SU-DHL-6 (cell line): ENCODE data around the gene SFXN1.

Experiments used
- H2AFZ ChIP-seq: fragments of 200-600 bp; sonication (generic); 2 replicates; pipeline ENCODE4 v1.6.1; 2014; ENCODE audit warnings: low read depth, mild to moderate bottlenecking, moderate library complexity, mixed read lengths, antibody characterized with exemption, low read length; ENCODE audit not compliant: severe bottlenecking
- H3F3A ChIP-seq: fragments of 200-600 bp; shearing (Covaris generic); 2 replicates; pipeline ENCODE4 v1.6.0; 2016; ENCODE audit warnings: antibody characterized with exemption, mild to moderate bottlenecking; ENCODE audit not compliant: insufficient read depth
- H3K27ac ChIP-seq: fragments of 200-600 bp; sonication (generic); 2 replicates; pipeline ENCODE4 v1.5.1; 2016; ENCODE audit warnings: low read depth, mild to moderate bottlenecking, low read length, moderate library complexity, mixed read lengths
- H3K27me3 ChIP-seq: fragments of 200-600 bp; sonication (generic), shearing (Covaris generic); 2 replicates; pipeline ENCODE4 v1.6.0; 2014; ENCODE audit warnings: mild to moderate bottlenecking, low read length
- H3K36me3 ChIP-seq: fragments of 200-600 bp; sonication (generic); 2 replicates; pipeline ENCODE4 v1.6.1; 2014; ENCODE audit warnings: mild to moderate bottlenecking, low read length, mixed read lengths
- H3K4me2 ChIP-seq: fragments of 300-600, 200-600 bp; shearing (Covaris generic), sonication (generic); 2 replicates; pipeline ENCODE4 v1.6.0; 2014; ENCODE audit warnings: low read length, low read depth, mild to moderate bottlenecking; ENCODE audit not compliant: poor library complexity, severe bottlenecking
- H3K4me3 ChIP-seq: fragments of 200-600 bp; sonication (generic); 2 replicates; pipeline ENCODE4 v1.5.1; 2014; ENCODE audit warnings: antibody characterized with exemption, low read length, mild to moderate bottlenecking, mixed read lengths; ENCODE audit not compliant: insufficient read depth, poor library complexity, severe bottlenecking
- H3K79me2 ChIP-seq: fragments of 200-600 bp; sonication (generic); 2 replicates; pipeline ENCODE4 v1.6.1; 2014; ENCODE audit warnings: mild to moderate bottlenecking, low read length, moderate library complexity; ENCODE audit not compliant: insufficient read depth
- H3K9ac ChIP-seq: fragments of 200-600 bp; sonication (generic); 2 replicates; pipeline ENCODE4 v1.7.0; 2014; ENCODE audit warnings: mild to moderate bottlenecking, low read length
- H3K9me2 ChIP-seq: fragments of 200-600 bp; sonication (generic); replicated peaks from 2 replicates; pipeline ENCODE4 v1.6.1; 2014; ENCODE audit warnings: low read length; ENCODE audit not compliant: insufficient read depth
- H3K9me3 ChIP-seq: fragments of 200-600 bp; sonication (generic); 2 replicates; pipeline ENCODE4 v1.6.1; 2014; ENCODE audit warnings: low read length, mixed read lengths; ENCODE audit not compliant: insufficient read depth
- H4K20me1 ChIP-seq: fragments of 200-600 bp; sonication (generic); 2 replicates; pipeline ENCODE4 v1.6.1; 2014; ENCODE audit warnings: low read depth, mild to moderate bottlenecking, antibody characterized with exemption, low read length, moderate library complexity, mixed read lengths
- CTCF ChIP-seq: fragments of 200-600 bp; sonication (generic); IDR thresholded peaks from one replicate; pipeline ENCODE4 v1.5.1; 2017; ENCODE audit warnings: antibody characterized with exemption, mild to moderate bottlenecking, low read length, moderate library complexity; ENCODE audit not compliant: insufficient read depth, poor library complexity, severe bottlenecking
- EZH2phosphoT487 ChIP-seq: fragments of 200-600 bp; sonication (generic), shearing (Covaris generic); conservative IDR thresholded peaks from 2 replicates; pipeline ENCODE4 v1.6.1; 2018; ENCODE audit warnings: mild to moderate bottlenecking, antibody characterized with exemption, low read length, moderate library complexity, mixed read lengths

Gene SFXN1

GRCh38 chr5:175539936-175540335 is 61.6 kb downstream of the SFXN1 start:
- H3K9me3 ChIP-seq, result no peaks in the 10 kb centered on the region
- no peaks in the 10 kb centered on the region for H4K20me1 ChIP-seq
- H3F3A ChIP-seq, result no peaks in the 10 kb centered on the region
- TF ChIP-seq EZH2phosphoT487, result no peak
- TF ChIP-seq CTCF, result no peak
- H3K4me3 ChIP-seq, result no peak overlapping the region
- H3K9ac ChIP-seq, result no peak overlapping the region
- H3K79me2 ChIP-seq, result no peaks in the 10 kb centered on the region
- no peaks in the 10 kb centered on the region for H3K9me2 ChIP-seq
- H3K4me2 ChIP-seq, result no peak overlapping the region
- no peak overlapping the region for H2AFZ ChIP-seq
- no peaks in the 10 kb centered on the region for H3K27me3 ChIP-seq
- H3K27ac ChIP-seq, result no peak overlapping the region
- H3K36me3 ChIP-seq, result no peaks in the 10 kb centered on the region

GRCh38 chr5:175541264-175541663 is 62.9 kb downstream of the SFXN1 start:
- no peaks in the 10 kb centered on the region for H4K20me1 ChIP-seq
- H3K9ac ChIP-seq, result no peak overlapping the region
- no peaks in the 10 kb centered on the region for H3K36me3 ChIP-seq
- TF ChIP-seq EZH2phosphoT487 (no peak), CTCF (no peak)
- no peak overlapping the region for H2AFZ ChIP-seq
- no peaks in the 10 kb centered on the region for H3F3A ChIP-seq
- no peaks in the 10 kb centered on the region for H3K9me3 ChIP-seq
- H3K79me2 ChIP-seq, result no peaks in the 10 kb centered on the region
- H3K27ac ChIP-seq, result no peak overlapping the region
- no peaks in the 10 kb centered on the region for H3K27me3 ChIP-seq
- no peaks in the 10 kb centered on the region for H3K9me2 ChIP-seq
- H3K4me3 ChIP-seq, result no peak overlapping the region
- no peak overlapping the region for H3K4me2 ChIP-seq

GRCh38 chr5:175542232-175542965 is 64.0 kb downstream of the SFXN1 start:
- Histone ChIP-seq H3K4me2 (no peak overlapping the region), H3K9ac (no peak overlapping the region), H3K36me3 (no peaks in the 10 kb centered on the region)

More at GRCh38 chr5:175542232-175542965, 64.0 kb downstream of the SFXN1 start:
- Histone ChIP-seq H3K27ac (no peak overlapping the region), H3K4me3 (no peak overlapping the region), H3K27me3 (no peaks in the 10 kb centered on the region), H2AFZ (no peak overlapping the region), H3K9me3 (no peaks in the 10 kb centered on the region), H3K9me2 (no peaks in the 10 kb centered on the region), H3K79me2 (no peaks in the 10 kb centered on the region), H4K20me1 (no peaks in the 10 kb centered on the region), H3F3A (no peaks in the 10 kb centered on the region)
- TF ChIP-seq CTCF (no peak), EZH2phosphoT487 (no peak)
